CD4-positive, alpha-beta T cell treated with Interleukin-15 for 4 hours (primary cell): ENCODE results near the gene SH2D1A.
"Not testable (repeated sequence)": the region's sequence is repeated elsewhere in the genome, so short reads cannot be mapped to it uniquely, and the experiment has no call there.

Source experiments
- DNase-seq: peaks from one replicate; pipeline ENCODE4 v3.0.0-alpha.2; 2020; ENCODE audit warnings: low spot score

SH2D1A gene

DNA sequence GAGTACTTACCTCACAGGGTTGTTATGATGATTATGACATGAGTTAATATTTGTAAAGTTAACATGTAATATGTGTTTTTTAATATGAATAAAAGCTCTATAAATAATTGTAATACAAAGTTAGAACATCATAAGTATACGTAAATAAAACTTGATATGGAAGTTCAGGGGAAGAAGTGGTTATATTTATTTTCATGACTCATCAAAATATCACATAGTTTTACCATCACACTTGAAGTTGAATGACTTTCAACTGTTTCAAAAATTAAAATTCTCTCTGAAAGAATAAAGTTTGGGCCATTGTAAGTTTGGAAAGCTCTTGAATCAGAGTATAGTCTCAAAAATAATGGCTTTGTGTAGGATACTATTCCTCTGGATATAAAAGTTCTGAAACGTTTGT, 8.3 kb downstream of the SH2D1A start:
- no peak for DNase-seq

- DNase-seq = peak; percentile 29
Observed at GRCh38 chrX:124358800-124359383, 12.5 kb downstream of the SH2D1A start.

GRCh38 chrX:124362072-124362471, 15.7 kb downstream of the SH2D1A start:
- no peak for DNase-seq

DNA sequence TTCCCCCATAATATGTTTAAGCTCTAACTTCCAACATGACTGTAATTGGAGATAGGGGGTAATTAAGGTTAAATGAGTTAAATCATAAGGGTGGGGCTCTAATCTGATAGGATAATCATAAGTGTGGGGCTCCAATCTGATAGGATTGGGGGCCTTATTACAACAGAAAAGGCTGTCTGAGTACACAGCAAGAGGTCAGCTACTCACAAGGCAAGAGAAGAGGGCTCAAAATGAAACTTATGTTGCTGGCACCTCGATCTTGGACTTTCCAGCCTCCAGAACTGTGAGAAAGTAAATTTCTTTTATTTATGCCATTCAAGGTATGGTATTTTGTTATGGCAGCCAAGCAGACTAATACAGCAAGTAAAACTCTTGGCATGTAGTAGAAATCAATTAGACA, 16.4 kb downstream of the SH2D1A start:
- no peak for DNase-seq

- DNase-seq = no peak
Observed at GRCh38 chrX:124369722-124370121, 23.4 kb downstream of the SH2D1A start.

- no peak for DNase-seq
Observed at GRCh38 chrX:124373348-124373747, 27.0 kb downstream of the SH2D1A start.

DNA sequence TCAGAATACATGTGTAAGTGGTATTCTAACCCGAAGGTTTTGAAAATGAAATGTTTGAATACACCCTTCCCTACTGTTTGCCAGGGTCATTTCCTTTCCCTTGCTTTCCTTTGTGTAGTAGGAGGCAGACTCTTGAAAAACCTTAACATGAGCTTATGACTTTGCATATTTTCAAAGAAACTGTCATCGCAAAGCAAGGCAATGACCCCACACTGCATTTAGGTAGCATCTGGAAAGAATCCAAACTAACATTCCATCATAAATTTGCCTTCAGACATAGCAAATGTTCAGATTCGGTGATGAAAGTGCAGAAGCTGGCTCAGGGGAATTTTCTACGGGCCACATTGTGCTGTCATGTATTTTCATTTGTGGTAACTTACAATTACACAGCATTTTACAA, 32.3 kb downstream of the SH2D1A start:
- DNase-seq = no peak

- DNase-seq = no peak
Observed at GRCh38 chrX:124383354-124383753, 37.0 kb downstream of the SH2D1A start.

DNA sequence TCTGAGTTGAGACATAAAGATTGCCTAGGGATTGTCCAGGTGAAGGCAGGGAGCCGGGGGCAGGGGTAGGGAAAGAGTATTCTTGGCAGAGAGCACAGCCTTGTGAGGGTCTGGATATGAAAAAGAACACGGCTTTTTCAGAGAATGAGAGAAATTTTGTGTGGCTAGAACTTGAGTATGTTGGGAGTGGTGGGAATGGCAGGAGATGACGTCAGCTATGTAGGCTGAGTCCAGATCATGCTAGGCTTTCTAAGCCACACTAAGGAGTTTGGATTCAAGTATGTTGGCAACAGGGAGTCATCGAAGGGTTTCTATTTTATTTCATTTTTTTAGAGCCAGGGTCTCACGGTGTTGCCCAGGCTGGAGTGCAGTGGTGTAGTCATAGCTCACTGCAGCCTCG, 40.0 kb downstream of the SH2D1A start:
- DNase-seq = no peak

- DNase-seq = peak; percentile 56
Observed at GRCh38 chrX:124388562-124388961, 42.2 kb downstream of the SH2D1A start.

- no peak for DNase-seq
Observed at GRCh38 chrX:124392794-124393193, 46.4 kb downstream of the SH2D1A start.

GRCh38 chrX:124393238-124393637, 46.9 kb downstream of the SH2D1A start:
- DNase-seq = no peak

DNA sequence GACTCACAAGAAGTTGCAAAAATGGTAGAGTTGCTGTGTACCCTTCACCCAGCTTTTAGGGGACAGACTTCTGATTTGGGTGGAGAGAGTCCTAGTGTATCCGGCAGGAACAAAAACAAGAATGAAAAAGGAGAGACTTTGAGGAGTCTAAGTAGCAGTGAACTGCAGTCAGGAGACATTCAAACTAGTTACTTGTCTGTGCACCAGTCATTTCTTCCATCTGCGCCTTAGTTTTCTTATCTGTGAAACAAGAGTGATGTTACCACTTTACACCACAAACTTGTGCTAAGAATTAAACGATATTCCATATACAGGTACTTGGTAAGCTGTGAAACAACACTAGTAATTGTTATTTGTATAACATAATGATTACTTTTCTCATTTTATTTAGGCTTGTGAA, 47.3 kb downstream of the SH2D1A start:
- no peak for DNase-seq

DNA sequence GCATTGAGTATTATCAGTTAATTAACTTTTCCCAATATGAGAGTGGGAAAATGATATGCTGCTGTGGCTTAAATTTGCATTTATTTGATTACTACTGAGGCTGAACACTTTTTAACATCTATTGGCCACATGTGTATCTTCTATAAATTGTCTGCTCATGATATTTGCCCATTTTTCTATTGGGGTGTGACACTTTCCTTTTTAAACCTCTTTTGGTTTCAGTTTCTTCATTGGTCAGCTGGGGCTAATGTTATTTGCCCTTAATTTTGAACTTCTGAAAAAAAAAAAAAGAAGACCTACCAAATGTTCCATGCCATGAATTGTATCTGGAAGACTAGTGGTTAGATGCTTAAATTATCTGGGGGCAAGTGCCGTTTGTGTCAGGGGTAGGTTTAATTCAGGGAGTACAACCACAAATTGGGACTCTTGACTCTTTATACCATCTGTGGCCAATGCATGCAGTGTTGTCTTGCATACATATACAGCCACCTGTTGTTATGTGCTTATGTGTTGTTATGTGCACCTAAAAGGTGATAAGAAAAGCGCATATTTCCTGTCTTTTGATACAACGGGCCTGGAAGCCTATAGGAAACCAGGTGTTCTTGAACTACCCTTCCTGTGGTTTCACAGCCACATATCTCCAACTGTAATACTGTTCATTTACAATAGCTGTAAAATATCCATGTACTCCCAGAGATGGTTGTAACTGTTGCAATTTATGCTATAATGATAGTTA, 49.0 kb downstream of the SH2D1A start:
- peak; percentile 2 for DNase-seq

DNA sequence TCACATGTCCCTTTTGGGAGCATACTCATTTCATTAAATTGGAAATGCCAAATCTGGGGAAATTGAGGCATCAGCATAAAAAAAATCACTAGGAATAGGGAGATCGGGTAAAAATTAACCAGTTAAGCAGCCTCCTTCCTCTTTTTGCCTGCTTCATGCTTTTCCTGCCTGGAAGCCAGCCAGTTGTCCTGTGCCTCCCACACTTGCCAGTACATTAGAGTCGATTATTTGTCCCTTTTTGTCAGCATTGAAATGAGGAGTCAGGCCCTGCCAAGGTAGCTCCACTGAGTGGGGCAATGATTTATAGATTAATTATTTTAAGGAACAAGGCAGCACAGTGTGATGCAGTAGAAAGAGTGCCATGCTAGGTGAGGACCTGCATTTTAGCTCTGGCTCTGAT, 55.3 kb downstream of the SH2D1A start:
- DNase-seq = no peak

DNA sequence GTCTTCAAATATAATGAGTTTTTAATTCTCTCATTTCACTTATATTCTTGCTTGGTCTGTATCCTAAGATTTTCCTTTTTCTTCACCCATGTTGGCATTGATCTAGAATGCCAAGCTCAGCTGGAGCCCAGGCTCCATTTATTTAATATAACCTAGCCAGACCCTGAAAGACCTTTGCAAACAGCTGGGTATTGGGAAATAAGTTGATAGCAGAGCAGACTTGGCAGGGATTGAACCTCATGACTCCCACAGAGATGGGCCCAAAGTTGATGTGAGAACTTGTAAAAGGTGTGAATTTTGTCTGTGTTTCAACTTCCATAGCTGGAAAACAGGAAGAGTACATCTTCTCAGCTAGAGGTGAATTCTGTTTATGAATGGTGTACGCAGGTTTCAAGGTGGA, 59.5 kb downstream of the SH2D1A start:
- DNase-seq = no peak

GRCh38 chrX:124406294-124407014, 60.1 kb downstream of the SH2D1A start:
- peak; percentile 71 for DNase-seq

GRCh38 chrX:124407226-124407625, 60.9 kb downstream of the SH2D1A start:
- no peak for DNase-seq

- DNase-seq = not testable (repeated sequence)
Observed at GRCh38 chrX:124408380-124408779, 62.0 kb downstream of the SH2D1A start.

- no peak for DNase-seq
Observed at GRCh38 chrX:124413244-124413643, 66.9 kb downstream of the SH2D1A start.

- no peak for DNase-seq
Observed at GRCh38 chrX:124414281-124414680, 67.9 kb downstream of the SH2D1A start.

- DNase-seq = no peak
Observed at GRCh38 chrX:124415115-124415800, 68.9 kb downstream of the SH2D1A start.
